Measurements from ENCODE around the gene PPP6R2. TPM values are rescaled to one million over a fixed set of nuclear protein-coding genes. Genes with fewer than 3 reads are reported as not detected.
"Not testable (repeated sequence)": the region's sequence is repeated elsewhere in the genome, so short reads cannot be mapped to it uniquely, and the experiment has no call there.

PPP6R2 gene
- total RNA-seq, 2 donors from 2014 or later = 61.1 to 100 TPM

- ATAC-seq (peak; percentile 72 to 85), DNase-seq (ENCODE audit: low spot score) (no peak)
- peak overlapping the region; percentile 45 for H3K4me3 Mint-ChIP-seq
- no peaks in the 10 kb centered on the region for H3K27me3 Mint-ChIP-seq
- H3K36me3 Mint-ChIP-seq = peaks cover 3% of the 10 kb centered on the region
- H3K4me1 Mint-ChIP-seq (ENCODE audit: low read depth in 2 of 2) = peaks cover 23 to 45% of the 10 kb centered on the region in 2 donors
- H3K27ac Mint-ChIP-seq = peak overlapping the region; percentile 78 to 94
- H3K9me3 Mint-ChIP-seq = no peaks in the 10 kb centered on the region
Measured at GRCh38 chr22:50399751-50400331, 56.7 kb downstream of the PPP6R2 start.

GRCh38 chr22:50400406-50400805, 57.3 kb downstream of the PPP6R2 start:
- peak overlapping the region; percentile 45 for H3K4me3 Mint-ChIP-seq
- H3K9me3 Mint-ChIP-seq = no peaks in the 10 kb centered on the region
- H3K4me1 Mint-ChIP-seq (ENCODE audit: low read depth in 2 of 2) = peaks cover 21 to 44% of the 10 kb centered on the region in 2 donors
- H3K27me3 Mint-ChIP-seq = no peaks in the 10 kb centered on the region
- DNase-seq (ENCODE audit: low spot score) (no peak), ATAC-seq (peak in 1 of 2 donors; percentile 43)
- H3K36me3 Mint-ChIP-seq = no peaks in the 10 kb centered on the region
- peak overlapping the region; percentile 78 to 94 for H3K27ac Mint-ChIP-seq

GRCh38 chr22:50400931-50401330, 57.8 kb downstream of the PPP6R2 start:
- Mint-ChIP-seq H3K4me1 (ENCODE audit: low read depth in 2 of 2) (peaks cover 21 to 46% of the 10 kb centered on the region in 2 donors), H3K27ac (peak overlapping the region; percentile 78 to 94)

GRCh38 chr22:50401907-50402306, 58.8 kb downstream of the PPP6R2 start:
- Mint-ChIP-seq H3K27ac (peak overlapping the region; percentile 35 to 94), H3K4me1 (ENCODE audit: low read depth in 2 of 2) (peaks cover 18 to 46% of the 10 kb centered on the region in 2 donors), H3K36me3 (no peaks in the 10 kb centered on the region), H3K27me3 (no peaks in the 10 kb centered on the region), H3K4me3 (no peak overlapping the region), H3K9me3 (no peaks in the 10 kb centered on the region)
- no peak for DNase-seq (ENCODE audit: low spot score)
- ATAC-seq = no peak

More at GRCh38 chr22:50400931-50401330, 57.8 kb downstream of the PPP6R2 start:
- no peaks in the 10 kb centered on the region for H3K9me3 Mint-ChIP-seq
- ATAC-seq (no peak), DNase-seq (ENCODE audit: low spot score) (no peak)
- no peak overlapping the region for H3K4me3 Mint-ChIP-seq
- no peaks in the 10 kb centered on the region for H3K36me3 Mint-ChIP-seq
- H3K27me3 Mint-ChIP-seq = no peaks in the 10 kb centered on the region

- ATAC-seq = no peak
- Mint-ChIP-seq H3K27me3 (no peaks in the 10 kb centered on the region), H3K27ac (peak overlapping the region in 1 of 2 donors; percentile 94), H3K9me3 (no peaks in the 10 kb centered on the region), H3K36me3 (no peaks in the 10 kb centered on the region), H3K4me1 (ENCODE audit: low read depth in 2 of 2) (peaks cover 16 to 42% of the 10 kb centered on the region in 2 donors), H3K4me3 (no peak overlapping the region)
- no peak for DNase-seq (ENCODE audit: low spot score)
Measured at GRCh38 chr22:50403701-50404101, 60.6 kb downstream of the PPP6R2 start.

- no peaks in the 10 kb centered on the region for H3K9me3 Mint-ChIP-seq
- no peak overlapping the region for H3K4me3 Mint-ChIP-seq
- ATAC-seq (no peak), DNase-seq (ENCODE audit: low spot score) (no peak)
- no peaks in the 10 kb centered on the region for H3K27me3 Mint-ChIP-seq
- peak overlapping the region in 1 of 2 donors; percentile 56 for H3K27ac Mint-ChIP-seq
- peaks cover 5 to 21% of the 10 kb centered on the region in 2 donors for H3K4me1 Mint-ChIP-seq (ENCODE audit: low read depth in 2 of 2)
- no peaks in the 10 kb centered on the region for H3K36me3 Mint-ChIP-seq
Measured at GRCh38 chr22:50406416-50407170, 63.5 kb downstream of the PPP6R2 start.

GRCh38 chr22:50408311-50408710, 65.2 kb downstream of the PPP6R2 start:
- H3K27me3 Mint-ChIP-seq = no peaks in the 10 kb centered on the region
- no peak overlapping the region for H3K27ac Mint-ChIP-seq
- no peak for ATAC-seq
- H3K36me3 Mint-ChIP-seq = no peaks in the 10 kb centered on the region
- DNase-seq (ENCODE audit: low spot score) = no peak
- no peaks in the 10 kb centered on the region for H3K9me3 Mint-ChIP-seq
- no peak overlapping the region for H3K4me3 Mint-ChIP-seq
- peaks cover 5 to 18% of the 10 kb centered on the region in 2 donors for H3K4me1 Mint-ChIP-seq (ENCODE audit: low read depth in 2 of 2)

- H3K4me1 Mint-ChIP-seq (ENCODE audit: low read depth in 2 of 2) = peaks cover 5 to 20% of the 10 kb centered on the region in 2 donors
- H3K27me3 Mint-ChIP-seq; DNase-seq (ENCODE audit: low spot score); H3K27ac Mint-ChIP-seq; H3K36me3 Mint-ChIP-seq; H3K4me3 Mint-ChIP-seq; ATAC-seq; H3K9me3 Mint-ChIP-seq: not testable (repeated sequence)
Measured at GRCh38 chr22:50408954-50409353, 65.8 kb downstream of the PPP6R2 start.

GRCh38 chr22:50414476-50415248, 71.5 kb downstream of the PPP6R2 start:
- no peak overlapping the region for H3K27ac Mint-ChIP-seq
- peaks cover 4% of the 10 kb centered on the region for H3K36me3 Mint-ChIP-seq
- H3K9me3 Mint-ChIP-seq = no peaks in the 10 kb centered on the region
- peaks cover 0 to 5% of the 10 kb centered on the region in 2 donors for H3K4me1 Mint-ChIP-seq (ENCODE audit: low read depth in 2 of 2)
- DNase-seq (ENCODE audit: low spot score) (no peak), ATAC-seq (peak in 1 of 2 donors; percentile 41)
- no peaks in the 10 kb centered on the region for H3K27me3 Mint-ChIP-seq
- no peak overlapping the region for H3K4me3 Mint-ChIP-seq

GRCh38 chr22:50415426-50415825, 72.3 kb downstream of the PPP6R2 start:
- Mint-ChIP-seq H3K4me1 (ENCODE audit: low read depth in 2 of 2) (peaks cover 0 to 5% of the 10 kb centered on the region in 2 donors), H3K4me3 (no peak overlapping the region), H3K9me3 (no peaks in the 10 kb centered on the region), H3K27me3 (no peaks in the 10 kb centered on the region), H3K27ac (no peak overlapping the region), H3K36me3 (peaks cover 4% of the 10 kb centered on the region)
- ATAC-seq (no peak), DNase-seq (ENCODE audit: low spot score) (no peak)

GRCh38 chr22:50416996-50417395, 73.9 kb downstream of the PPP6R2 start:
- ATAC-seq = no peak
- Mint-ChIP-seq H3K4me1 (ENCODE audit: low read depth in 2 of 2) (peaks cover 0 to 5% of the 10 kb centered on the region in 2 donors), H3K4me3 (no peak overlapping the region), H3K9me3 (no peaks in the 10 kb centered on the region), H3K36me3 (peaks cover 4% of the 10 kb centered on the region), H3K27ac (no peak overlapping the region), H3K27me3 (no peaks in the 10 kb centered on the region)
- no peak for DNase-seq (ENCODE audit: low spot score)

- ATAC-seq = no peak
- peaks cover 4% of the 10 kb centered on the region for H3K36me3 Mint-ChIP-seq
- H3K27ac Mint-ChIP-seq = no peak overlapping the region
- H3K4me3 Mint-ChIP-seq = no peak overlapping the region
- H3K27me3 Mint-ChIP-seq = no peaks in the 10 kb centered on the region
- H3K9me3 Mint-ChIP-seq = no peaks in the 10 kb centered on the region
- no peak for DNase-seq (ENCODE audit: low spot score)
- H3K4me1 Mint-ChIP-seq (ENCODE audit: low read depth in 2 of 2) = peaks cover 0 to 5% of the 10 kb centered on the region in 2 donors
Measured at GRCh38 chr22:50417411-50418210, 74.5 kb downstream of the PPP6R2 start.

GRCh38 chr22:50418624-50419023, 75.5 kb downstream of the PPP6R2 start:
- no peak for DNase-seq (ENCODE audit: low spot score)
- no peaks in the 10 kb centered on the region for H3K27me3 Mint-ChIP-seq
- H3K9me3 Mint-ChIP-seq = no peaks in the 10 kb centered on the region
- H3K36me3 Mint-ChIP-seq = peaks cover 4% of the 10 kb centered on the region
- ATAC-seq = no peak
- H3K4me1 Mint-ChIP-seq (ENCODE audit: low read depth in 2 of 2) = peaks cover 0 to 4% of the 10 kb centered on the region in 2 donors
- H3K4me3 Mint-ChIP-seq = no peak overlapping the region
- no peak overlapping the region for H3K27ac Mint-ChIP-seq

Measured in natural killer cell treated with Interleukin-12 subunit alpha and Interleukin-12 subunit beta and Interleukin-15 and Interleukin-18, amount 100 ng/mL, for 72 hours (primary cell).